AG04450 (cell line): Measurements from ENCODE around the gene THTPA. TPM values are rescaled to one million over a fixed set of nuclear protein-coding genes. Genes with fewer than 3 reads are reported as not detected.

Experiments used
- CTCF ChIA-PET: fragments of 300-600, 350-600 bp; formaldehyde crosslinking; extraction: SDS; loops from one replicate; lab custom pipeline; 2022; ENCODE audit warnings: antibody characterized with exemption, inconsistent platforms; lab: Charles Lee
- POLR2A ChIA-PET: fragments of 350-600 bp; formaldehyde crosslinking; extraction: SDS; loops from one replicate; lab custom pipeline; 2021; ENCODE audit warnings: antibody characterized with exemption, inconsistent platforms; lab: Yijun Ruan, JAX
- DNase-seq: peaks from one replicate; pipeline ENCODE4 v3.0.0-alpha.2; 2011; ENCODE audit warnings: low read depth, low spot score
- H3K27ac ChIP-seq: one replicate; pipeline ENCODE4 v1.5.1; 2012; ENCODE audit warnings: low read depth, low read length, control low read depth
- H3K27me3 ChIP-seq: one replicate; pipeline ENCODE4 v1.6.0; 2012; ENCODE audit warnings: low read length; ENCODE audit not compliant: control insufficient read depth, insufficient read depth
- H3K4me3 ChIP-seq: 2 replicates; pipeline ENCODE4 v1.5.1; 2011; ENCODE audit warnings: mild to moderate bottlenecking, low read depth, low read length, control low read depth
- H3K9me3 ChIP-seq: 2 replicates; pipeline ENCODE4 v1.5.1; 2012; ENCODE audit warnings: low read length; ENCODE audit not compliant: control insufficient read depth, insufficient read depth
- polyA plus RNA-seq: library from polyadenylated mRNA; depleted of rRNA; stranded (reverse); fragments of >200 nt; gene quantifications from 2 replicates; pipeline ENCODE4 v1.2.3, GENCODE V29; 2011
- TF ChIP-seq, protein P1 (sequence below): IDR thresholded peaks from 2 replicates; pipeline ENCODE4 v1.5.1; 2011; ENCODE audit warnings: low read depth, low read length, control low read depth, inconsistent platforms

The THTPA gene
- polyA plus RNA-seq, 1 experiment, result 4.9 TPM

DNA sequence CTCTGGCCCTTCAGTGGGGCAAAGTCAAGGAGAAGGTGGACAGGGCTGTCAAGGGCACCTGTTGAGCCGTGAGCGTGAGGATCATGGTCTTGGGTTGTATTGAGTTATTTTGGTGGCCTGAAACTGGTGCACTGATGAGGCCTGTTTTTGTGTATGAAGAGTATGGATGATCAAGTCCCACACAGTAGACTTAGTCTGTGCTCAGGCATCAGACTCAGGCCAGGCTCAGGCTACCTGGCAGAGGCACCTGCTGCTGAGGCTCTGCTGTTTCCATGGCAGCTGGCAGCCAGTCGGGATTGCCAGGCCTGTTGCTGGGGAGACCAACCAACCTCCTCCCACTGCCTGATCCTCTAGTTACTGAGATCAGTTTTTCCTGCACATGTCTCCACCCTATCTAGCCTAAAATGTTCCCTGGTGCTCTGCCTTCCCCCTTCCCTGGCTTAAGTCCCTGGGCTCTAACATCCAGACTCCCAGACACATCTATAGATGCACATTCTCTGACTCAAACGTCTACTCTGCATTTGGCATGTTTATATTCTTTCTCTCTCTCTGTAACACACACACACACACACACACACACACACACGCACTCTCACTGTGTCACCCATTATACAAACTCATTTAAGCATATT lies 17.4 kb downstream of the THTPA start:
- peaks cover 72% of the 10 kb centered on the region for H3K27me3 ChIP-seq
- H3K4me3 ChIP-seq, result no peak overlapping the region
- no peak for DNase-seq
- TF ChIP-seq, protein P1, sequence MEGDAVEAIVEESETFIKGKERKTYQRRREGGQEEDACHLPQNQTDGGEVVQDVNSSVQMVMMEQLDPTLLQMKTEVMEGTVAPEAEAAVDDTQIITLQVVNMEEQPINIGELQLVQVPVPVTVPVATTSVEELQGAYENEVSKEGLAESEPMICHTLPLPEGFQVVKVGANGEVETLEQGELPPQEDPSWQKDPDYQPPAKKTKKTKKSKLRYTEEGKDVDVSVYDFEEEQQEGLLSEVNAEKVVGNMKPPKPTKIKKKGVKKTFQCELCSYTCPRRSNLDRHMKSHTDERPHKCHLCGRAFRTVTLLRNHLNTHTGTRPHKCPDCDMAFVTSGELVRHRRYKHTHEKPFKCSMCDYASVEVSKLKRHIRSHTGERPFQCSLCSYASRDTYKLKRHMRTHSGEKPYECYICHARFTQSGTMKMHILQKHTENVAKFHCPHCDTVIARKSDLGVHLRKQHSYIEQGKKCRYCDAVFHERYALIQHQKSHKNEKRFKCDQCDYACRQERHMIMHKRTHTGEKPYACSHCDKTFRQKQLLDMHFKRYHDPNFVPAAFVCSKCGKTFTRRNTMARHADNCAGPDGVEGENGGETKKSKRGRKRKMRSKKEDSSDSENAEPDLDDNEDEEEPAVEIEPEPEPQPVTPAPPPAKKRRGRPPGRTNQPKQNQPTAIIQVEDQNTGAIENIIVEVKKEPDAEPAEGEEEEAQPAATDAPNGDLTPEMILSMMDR, result no peak
- no peaks in the 10 kb centered on the region; the same call in 1 of the 2 replicates for H3K9me3 ChIP-seq
- no peak overlapping the region for H3K27ac ChIP-seq
- ChIA-PET CTCF (interaction anchor here (1.3 kb wide), 1 partner anchor 11 kb away, joined by 4 read pairs; no protein-coding TSS in a partner anchor), POLR2A (no interaction called here)

DNA sequence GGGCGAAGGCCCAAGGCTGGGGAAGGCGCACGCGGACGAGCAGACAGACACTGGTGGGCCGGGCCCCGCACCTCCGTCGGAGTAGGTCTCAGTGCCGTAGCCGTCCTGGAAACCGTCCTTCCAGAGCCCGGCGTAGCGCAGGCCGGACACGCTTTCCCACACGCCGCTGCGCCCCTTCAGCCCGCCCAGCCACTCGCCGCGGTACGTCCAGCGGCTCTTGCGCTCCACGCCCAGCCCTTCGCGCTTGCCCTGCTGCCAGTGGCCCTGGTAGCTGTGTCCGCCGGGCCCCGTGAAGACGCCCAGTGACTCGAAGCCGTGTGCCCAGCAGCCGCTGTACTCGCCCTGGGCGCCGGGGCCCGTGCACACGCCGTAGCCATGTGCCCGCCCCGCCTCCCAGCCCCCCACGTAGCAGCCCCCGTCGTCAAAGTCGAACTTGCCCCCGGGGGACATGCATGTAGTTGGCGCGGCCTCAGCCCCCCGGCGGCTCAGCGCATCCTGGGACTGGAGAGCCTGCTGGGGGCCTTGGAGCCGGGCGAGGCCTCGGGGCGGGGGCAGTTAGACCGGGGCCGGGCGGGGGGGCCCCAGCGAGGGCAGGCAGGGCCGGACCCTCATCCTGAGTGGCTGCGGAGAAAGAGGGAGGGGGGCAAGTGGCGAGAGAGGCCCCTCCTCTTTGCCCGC lies 21.1 kb downstream of the THTPA start:
- ChIA-PET CTCF (no interaction called here), POLR2A (no interaction called here)

DNA sequence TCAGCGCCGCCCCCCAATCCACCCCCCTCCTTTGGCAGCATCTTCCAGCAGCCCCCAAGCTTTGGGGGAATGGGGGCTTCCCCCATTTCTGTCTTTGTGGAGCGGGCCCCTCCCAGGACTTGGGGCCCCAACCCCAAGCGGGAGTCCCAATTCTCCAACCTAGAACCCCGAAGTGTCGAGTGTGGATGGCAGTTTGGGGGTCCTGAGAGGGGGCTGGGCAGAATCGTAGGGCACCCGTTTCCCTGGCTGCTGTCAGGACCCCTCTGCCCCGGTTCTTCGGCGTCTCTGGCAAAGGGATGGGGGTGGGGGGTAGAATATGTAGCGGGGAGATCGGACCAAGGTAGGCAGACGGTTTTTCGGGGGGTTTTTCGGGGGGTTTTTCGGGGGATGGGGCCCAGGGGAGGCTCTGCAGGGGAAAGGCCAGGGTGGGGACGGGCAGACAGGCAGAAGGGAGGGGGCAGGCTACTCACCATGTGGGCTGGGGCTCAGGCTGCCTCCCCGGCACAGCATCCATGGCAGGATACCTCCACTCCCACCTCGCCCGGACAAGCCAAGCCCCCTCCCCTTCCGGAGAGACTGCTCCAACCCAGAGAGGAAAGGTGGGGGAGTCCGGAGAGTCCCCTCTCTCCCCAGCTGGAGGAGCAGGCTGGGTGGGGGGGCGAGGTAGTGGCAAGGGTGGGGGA lies 21.8 kb downstream of the THTPA start:
- Histone ChIP-seq H3K9me3 (no peaks in the 10 kb centered on the region; the same call in 1 of the 2 replicates), H3K4me3 (no peak overlapping the region), H3K27me3 (peaks cover 62% of the 10 kb centered on the region), H3K27ac (no peak overlapping the region)
- DNase-seq, result no peak
- POLR2A ChIA-PET, result no interaction called here
- TF ChIP-seq, protein P1, result no peak
- CTCF ChIA-PET, result no interaction called here

More for the DNA sequence above, 21.1 kb downstream of the THTPA start:
- Histone ChIP-seq H3K27ac (no peak overlapping the region), H3K27me3 (peaks cover 67% of the 10 kb centered on the region), H3K9me3 (no peaks in the 10 kb centered on the region; the same call in 1 of the 2 replicates), H3K4me3 (no peak overlapping the region)
- TF ChIP-seq, protein P1, result no peak
- no peak for DNase-seq

DNA sequence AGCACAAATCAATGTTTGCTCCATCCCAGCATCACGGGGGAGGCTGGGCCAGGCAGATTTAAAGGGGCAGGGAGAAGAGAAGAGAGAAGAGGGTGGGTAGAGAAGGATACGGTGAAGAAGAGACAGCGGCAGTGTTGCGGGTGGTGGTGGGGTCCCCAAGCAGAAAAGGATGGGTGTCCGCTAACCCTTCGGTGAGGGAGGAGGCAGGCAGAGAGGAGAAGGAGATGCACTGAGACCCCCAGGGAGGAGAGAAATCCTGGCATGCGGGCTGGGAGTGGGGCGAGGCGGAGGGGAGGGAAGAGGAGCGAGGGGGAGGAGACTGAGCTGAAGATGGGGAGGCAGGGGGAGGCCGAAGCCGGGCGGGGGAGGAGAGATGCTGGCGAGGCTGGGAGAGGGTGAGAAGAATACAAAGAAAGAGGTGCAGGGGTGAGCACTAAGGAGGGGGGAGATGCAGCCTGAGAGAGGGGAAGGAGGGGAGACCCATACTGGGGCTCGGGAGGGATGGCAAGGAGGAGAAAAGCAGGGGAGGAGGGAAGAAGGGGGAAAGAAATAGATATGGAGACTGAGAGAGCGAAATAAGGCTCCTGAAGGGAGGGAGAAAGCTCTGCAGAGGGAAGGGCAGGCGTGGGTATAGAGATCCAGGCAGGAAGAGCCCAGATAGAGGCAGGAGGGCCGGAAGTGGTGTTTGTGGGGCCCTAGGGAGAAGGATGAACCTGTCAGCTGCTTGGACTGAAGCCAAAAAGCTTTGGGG lies 22.7 kb downstream of the THTPA start, which contains the start of gene JPH4:
TSS of gene JPH4 (minus strand) at position 231 of the 751 bp plus-strand sequence. CDS start 1,337 bp downstream, outside the sequence.
- Histone ChIP-seq H3K27ac (no peak within 1 kb of the TSS), H3K27me3 (peaks cover 56% of the 10 kb centered on the region), H3K9me3 (no peaks in the 10 kb centered on the region; the same call in 1 of the 2 replicates), H3K4me3 (no peak within 1 kb of the TSS)
- ChIA-PET POLR2A (no interaction called here), CTCF (no interaction called here)
- TF ChIP-seq, protein P1, result no peak
- DNase-seq, result no peak
